HG03460 (cell line): Measurements from ENCODE around the gene IL4I1.
"Not testable (repeated sequence)": the region's sequence is repeated elsewhere in the genome, so short reads cannot be mapped to it uniquely, and the experiment has no call there.

Source experiments
- ATAC-seq: cut with Tn5 transposase; IDR thresholded peaks from one replicate; pipeline ENCODE4 v1.9.1; 2021; ENCODE audit not compliant: unreplicated experiment

IL4I1 gene

DNA sequence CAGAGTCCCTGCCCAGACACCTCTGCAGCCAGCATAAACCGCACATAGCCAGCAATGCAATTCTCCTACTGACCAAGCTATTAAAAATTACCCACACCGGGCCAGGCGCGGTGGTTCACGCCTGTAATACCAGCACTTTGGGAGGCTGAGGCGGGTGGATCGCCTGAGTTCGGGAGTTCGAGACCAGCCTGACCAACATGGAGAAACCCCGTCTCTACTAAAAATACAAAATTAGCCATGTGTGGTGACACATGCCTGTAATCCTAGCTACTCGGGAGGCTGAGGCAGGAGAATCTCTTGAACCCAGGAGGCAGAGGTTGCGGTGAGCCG, 28.2 kb upstream of the IL4I1 start:
- ATAC-seq = not testable (repeated sequence)

DNA sequence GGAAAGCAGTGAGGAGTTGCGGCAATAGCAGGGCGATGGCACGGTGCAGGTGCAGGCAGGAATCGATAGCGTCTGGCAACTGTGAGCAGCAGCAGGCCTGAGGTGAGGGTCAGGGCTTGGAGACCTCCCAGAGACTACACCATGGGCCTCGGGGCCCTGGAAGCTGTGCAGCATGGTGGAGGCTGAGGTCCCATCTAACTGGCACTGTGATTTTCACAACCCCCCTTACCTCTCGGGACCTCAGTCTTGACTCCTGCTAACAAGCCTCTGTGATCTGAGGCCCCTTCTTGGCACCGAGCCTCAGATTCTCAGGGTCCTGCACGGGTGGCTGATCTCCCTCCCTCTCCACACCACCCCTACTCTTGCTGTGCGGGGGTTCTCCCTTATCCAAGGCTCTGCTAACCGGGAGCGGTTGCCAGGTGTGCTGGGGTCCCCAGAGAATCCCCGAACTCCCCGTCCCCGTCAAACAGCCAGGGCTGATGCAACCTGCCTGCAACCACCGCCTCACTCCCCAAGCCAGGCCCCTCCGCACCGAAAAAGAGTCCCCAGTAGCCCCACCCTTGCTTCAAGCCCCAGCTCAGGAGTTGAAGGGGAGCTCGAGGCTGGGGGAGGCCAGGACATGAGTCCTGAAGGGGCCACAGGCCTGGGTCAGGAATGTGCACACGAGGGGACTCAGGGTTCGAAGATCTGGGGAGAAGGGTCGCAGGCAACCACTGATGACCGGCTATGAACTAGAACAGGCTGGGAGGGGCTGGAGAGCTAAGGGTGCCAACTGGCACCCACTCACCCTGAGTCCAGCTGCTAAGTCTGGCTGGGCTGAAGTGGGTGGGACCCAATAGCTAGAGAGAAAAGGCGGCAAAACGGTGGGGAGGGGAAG, 27.6 kb upstream of the IL4I1 start:
- no peak for ATAC-seq

DNA sequence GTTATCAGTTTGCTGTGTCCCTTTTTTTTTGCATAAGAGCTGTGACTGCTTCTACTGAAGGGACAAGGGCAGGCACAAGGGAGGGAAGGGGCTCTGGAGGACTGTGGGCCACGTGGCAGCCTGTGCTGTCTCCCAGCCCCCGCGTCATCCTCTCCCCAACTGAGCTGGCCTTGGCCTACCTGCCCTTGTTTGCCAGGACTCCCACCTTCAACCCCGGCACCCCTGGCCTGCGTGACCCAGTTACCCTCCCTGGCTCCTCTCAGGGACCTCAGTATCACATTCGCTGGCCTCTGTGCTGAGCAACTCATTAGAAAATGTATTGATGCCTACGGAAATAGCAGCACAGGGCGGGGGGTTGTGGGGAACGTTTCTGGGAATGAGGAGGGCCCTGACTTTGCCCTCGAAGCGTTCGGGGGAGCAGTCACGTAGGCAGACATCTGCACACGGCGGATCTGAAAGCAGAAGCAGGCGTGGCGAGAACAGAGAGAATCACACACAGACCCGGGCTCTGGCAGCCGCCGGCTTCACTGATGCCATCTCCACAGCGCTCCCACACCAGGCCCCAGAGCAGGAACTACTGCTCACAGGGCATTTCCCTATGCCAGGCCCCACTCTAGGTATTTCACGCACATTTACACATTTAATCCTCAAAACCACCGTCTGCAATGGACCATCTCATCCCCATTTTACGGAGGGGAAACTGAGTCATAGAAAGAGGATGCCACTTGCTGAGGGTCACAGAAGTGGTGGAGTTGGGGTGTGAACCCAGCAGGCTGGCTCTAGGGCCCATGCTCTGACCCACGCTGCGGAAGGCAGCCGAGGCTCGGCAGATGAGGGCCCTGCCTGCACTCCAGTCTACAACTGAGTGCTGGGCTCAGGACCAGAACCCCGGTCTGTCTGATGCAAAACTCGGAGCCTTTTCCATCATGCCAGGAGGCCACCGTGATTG, 26.6 kb upstream of the IL4I1 start:
- ATAC-seq = no peak

DNA sequence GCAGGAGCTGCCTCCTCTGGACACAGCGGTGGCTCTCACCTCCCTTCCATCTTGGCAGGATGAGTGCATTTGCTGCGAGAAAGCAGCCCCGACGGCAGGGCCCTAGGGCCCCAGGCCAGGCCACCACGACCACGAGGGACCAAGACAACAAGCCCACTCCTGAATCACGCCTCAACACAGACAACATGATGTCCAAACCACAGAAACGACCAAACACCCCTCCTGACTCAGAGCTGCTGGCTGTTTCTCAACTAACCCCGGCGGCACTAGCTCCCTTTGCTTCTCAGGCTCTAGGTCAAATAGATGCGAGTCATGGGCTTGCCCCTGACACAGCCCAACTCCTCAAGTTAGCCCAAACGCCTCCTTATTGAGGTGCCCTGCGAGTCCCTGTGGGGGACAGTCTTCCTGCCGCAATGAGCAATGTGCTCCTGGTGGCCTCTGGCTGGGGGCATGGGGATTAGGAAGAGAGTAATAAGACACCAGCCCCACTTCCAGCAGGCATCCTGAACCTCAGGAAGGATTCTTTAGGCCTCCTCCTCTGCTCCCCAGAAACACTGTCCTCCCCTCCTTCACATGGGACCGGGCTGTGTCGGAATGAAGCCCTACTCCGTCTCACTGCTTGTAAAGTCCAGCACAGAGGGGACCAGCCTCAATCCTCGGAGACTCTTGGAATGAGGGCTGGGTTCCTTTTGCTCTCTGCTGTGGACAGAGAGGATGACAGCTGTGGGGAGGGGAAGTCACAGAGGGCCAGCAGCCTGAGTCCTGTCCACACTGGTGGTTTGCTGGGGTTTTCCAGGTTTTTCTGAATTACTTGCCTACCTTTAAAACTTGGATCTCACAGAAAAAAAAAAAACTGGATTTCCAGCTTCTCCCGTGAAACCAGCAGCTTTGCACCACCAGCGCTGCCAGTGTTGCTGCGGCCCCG, 25.4 kb upstream of the IL4I1 start:
- no peak for ATAC-seq

DNA sequence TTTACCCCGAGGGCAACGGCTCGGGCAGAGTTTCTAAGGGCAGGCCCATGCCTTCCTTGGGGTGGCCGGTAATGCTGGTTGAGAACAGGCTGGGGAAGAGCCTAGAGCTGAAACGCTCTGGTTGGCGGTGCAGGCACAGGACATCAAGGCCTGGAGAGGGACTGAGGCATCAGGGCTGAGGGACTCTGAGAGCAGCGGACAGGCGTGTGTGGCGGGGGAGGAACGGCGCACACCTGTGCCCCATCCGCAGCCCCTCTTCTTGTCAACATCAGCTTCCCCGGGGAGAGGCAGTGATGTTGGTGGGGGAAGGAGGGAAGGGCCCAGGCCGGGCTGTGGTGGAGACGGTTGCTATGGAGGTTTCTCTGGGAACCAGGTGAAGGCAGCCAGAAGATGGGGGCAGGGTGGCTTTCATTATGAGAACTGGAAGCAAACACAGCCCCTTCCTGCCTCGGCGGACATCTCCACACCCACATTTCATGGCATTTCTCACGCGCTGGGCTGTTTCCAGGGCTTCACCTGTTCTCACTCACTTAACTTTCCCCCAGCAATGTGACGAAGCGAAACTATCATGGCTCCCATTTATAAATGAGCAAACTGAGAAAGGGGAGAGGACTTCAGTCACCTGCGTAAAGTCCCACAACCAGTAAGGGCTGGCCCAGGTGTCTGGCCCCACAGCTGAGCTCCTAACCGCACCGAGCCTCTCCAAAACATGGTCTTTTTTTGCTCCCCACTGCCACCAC, 24.1 kb upstream of the IL4I1 start:
- no peak for ATAC-seq

DNA sequence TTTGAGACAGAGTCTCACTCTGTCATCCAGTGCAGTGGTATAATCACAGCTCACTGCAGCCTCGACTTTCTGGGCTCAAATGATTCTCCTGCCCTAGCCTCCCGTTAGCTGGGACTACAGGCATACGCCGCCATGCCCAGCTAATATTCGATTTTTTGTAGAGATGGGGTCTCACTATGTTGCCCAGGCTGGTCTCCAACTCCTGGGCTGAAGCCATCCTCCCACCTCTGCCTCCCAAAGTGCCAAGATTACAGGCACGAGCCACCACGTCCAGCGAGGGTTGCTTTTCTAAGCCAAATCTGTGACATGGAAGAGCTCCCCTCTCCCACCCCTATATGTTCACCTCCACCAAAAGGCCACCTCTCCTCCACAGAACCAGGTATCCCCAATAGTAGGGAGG, 21.4 kb upstream of the IL4I1 start:
- ATAC-seq = no peak

DNA sequence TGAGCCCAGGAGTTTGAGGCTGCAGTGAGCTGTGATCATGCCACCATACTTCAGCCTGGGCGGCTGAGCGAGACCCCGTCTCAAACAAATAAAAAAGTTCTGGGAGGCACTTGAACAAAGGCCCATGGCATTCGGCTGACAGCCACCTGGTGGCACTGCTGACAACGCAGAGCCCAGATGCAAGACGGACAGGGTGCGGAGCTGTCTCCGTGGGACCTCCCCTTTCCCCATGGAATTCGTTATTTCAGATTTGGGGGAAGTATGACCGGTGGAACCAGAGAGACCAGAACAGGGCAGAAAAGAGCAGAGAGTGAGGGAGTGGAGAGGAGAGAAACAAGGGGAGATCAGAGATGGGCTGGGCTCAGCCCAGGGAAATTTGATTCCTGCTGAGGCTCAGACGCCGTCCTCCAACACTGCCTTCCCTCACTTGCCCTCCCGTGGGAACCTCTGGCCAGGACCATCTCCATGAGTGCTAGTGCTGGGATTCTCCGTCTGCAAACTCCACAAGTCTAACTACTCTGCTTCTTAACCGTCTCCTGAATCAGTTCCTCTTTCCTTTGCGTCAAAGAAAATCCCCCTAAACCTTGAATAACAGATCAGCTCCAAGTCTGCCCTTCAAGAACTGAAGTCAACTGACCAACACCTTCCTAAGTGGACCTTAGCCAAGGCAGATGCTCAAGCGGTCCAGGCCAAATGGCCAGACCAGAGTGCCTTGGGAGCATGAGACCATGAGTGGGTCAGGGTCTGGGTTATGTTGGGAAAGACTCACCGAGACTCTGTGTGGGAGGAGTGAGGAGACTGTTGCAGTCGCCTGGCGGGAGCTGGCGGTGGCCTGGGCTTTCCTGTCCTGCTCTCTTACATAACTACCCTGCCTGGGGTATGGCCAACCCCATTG, 20.4 kb upstream of the IL4I1 start:
- no peak for ATAC-seq

DNA sequence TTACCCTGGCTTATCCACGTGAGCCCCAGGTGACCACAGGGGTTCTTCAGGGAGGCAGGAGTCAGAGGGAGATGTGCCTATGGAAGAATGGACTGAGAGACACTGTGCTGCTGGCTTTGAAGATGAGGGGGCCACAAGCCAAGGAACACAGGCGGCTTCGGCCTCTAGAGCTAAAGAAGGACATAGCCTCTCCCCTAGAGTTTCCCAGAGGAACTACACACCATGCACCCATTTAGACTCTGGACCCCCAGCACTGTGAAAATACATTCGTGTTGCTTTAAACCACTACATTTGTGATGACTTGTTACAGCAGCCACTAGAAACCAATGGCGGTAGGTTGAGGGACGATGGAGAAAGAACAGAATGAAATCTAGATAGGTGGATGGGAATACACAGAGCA, 18.6 kb upstream of the IL4I1 start:
- ATAC-seq = no peak

DNA sequence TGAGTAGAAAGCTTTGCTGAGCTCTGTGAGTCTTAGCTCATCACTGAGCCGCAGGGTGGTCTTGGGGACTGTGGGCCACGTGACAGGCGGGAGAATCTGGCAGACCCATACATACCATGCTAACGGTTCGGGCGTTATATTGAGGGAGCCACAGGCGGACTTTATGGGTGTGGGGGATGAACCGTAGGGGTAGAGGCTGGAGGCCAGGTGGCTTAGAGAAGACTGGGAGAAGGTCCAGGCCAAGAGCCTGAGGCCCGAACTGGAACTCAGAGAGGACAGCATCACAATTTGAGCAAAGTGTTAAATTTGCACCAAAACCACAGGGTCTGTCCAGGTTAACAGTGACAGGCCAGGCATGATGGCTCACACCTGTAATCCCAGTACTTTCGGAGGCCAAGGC, 17.0 kb upstream of the IL4I1 start:
- no peak for ATAC-seq

DNA sequence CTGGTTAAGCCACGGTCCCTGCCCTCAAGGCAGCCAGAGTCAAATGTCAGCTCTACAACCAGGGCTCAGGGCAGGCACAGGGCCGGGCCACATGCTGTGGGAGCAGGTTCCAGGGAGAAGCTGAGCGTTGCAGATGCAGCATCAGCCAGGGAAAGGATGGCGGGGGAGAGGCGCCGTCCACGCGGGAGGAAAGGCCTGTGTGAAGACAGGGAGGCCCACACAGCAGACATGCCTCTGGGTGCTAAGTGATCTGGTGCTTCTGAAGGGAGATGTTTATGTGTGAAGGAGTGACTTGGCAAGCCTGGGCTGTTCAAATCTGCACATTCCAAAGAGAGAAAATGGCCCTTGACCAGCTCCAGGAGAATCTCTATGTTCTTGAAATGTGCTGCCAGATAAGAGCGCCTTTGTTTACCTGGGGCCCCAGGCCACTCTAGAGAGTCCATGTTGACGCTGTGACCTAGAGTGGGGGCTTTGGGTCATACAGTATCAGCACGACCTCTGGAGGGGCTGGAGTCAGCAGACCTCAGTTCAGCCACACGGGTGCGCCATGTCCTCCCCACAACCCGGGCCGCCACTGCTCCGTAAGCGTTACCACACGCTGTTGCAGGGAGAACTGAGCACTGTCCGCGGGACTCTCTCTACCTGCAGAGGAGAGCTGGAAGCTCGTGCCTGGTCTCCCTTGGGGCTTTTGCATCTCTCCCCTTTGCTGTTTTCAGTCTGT, 16.4 kb upstream of the IL4I1 start:
- no peak for ATAC-seq

DNA sequence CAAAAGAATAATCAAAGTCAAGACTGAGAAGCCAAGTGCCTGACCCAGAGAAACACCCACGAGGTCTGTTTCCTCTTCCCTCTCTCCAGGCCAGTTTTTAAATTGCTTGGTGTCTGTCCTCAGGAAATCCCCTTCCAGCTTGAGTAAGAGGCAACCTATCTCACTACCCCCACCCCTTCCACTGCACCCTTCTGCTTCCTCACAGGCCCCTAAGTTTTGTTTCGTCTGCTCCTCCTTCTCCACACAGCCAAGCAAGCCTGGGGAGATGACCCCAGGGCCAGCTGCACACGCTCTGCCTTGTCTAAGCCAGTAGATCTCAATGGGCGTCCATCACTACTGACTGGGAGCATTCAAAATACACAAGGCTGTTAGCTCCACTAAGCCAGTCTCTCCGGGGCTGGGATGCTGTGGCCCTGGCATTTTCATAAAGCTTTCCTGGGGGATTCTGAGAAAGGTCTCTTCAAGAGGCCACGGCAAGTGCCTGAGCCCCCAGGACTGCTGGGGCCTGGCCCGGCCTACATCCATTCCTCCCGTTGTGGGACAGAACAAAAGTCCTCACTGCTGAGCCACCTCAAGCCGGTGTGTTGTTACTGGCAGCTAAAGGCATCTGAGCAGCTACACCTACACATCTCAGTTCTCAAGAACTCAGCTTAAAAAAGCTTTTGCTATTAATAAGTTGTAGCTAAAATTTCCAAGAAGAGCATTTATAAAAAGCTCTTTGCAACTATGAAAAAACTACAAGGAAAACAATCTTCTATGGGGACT, 14.9 kb upstream of the IL4I1 start:
- ATAC-seq = no peak

DNA sequence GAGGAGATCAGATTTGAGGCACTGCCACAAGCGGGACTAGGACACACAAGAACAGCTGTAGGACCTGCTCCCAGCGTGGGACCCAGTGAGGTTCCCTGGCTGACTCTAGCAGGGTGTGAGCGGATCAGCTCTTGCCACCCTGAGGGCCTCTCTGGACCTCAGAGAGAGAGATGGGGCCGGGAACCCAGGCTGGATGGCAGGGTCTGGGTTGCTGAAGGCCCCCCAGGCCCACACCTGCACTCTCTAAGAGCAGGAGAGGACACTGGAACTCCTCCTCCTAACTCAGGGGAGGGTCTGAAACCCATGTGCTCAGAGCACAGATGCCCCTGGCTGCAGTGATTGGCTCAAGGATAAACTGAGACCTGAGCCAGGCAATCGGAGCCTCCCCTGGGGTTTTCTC, 13.5 kb upstream of the IL4I1 start:
- ATAC-seq = no peak

DNA sequence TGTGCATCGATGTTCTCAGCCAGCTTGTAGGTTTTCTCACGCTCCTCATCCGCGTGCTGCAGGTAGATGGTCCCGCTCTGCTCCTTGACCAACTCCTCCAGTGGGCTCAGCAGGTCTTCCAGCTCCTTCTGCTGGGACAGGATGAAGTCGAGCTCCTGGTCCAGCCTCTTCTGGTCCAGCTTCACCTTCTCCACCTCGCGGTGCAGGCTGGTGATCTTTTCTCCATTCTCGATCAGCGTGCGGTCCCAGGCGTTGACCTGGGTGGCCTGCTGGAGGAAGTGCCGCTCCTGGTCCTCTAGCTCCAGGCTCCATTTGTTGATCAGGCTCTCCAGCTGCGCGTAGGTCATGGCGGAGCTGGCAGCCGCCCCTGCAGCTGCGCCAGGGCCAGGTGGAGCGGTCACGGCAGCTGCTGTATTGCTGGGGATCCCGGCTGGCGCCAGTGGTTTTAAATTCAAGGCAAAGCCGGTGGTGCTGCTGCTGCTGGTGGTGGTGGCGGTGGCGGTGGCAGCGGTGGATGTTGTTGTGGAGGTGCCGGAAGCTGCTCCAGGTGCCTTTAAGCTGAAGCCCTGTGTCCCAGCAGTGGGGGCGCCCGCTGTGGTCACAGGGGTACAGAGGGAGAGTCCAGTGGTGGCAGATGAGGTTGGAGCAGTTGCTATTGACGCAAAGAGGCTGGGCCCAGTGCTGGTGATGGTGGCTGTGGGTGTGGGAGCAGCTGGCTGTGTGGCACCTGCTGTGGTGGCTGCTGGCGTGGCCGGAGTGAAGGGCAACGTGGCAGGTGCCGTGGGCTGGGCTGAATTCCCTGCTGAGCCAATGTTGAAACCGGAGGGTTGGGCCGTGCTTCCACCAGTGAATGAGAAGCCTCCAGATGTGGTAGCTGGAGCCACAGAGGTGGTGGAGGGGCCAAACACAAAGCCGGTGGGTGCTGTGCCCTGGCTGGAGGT, 12.1 kb upstream of the IL4I1 start:
- no peak for ATAC-seq

DNA sequence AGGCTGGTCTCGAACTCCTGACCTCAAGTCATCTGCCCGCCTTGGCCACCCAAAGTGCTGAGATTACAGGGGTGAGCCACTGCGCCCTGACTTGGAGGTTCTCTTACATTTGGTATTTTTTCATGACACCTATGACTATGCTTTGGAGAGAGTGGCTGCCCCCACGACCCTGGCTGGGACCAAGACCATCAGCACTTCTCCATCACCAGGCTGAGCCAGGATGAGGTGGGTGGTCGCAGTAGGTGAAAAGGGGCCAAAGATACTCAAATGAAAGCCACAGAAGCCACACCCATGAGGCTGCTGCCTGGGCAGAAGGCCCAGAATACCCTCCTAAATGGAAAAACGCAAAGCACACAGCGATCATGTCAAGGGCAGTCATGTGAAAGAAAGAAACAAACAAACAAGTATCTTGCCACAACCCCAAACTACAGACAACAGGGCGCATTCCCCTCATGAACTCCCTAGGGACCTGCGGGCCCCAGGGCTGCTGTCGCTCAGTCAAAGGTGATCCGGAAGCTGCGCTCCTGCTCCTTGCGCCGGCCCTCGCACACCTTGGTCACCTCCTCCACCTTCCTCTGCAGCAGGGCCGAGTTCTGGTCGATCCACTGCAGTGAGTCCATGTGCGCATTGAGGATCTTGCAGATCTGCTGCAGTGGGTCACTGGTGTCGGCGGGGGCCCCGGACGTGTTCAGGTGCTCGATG, 11.2 kb upstream of the IL4I1 start:
- no peak for ATAC-seq

DNA sequence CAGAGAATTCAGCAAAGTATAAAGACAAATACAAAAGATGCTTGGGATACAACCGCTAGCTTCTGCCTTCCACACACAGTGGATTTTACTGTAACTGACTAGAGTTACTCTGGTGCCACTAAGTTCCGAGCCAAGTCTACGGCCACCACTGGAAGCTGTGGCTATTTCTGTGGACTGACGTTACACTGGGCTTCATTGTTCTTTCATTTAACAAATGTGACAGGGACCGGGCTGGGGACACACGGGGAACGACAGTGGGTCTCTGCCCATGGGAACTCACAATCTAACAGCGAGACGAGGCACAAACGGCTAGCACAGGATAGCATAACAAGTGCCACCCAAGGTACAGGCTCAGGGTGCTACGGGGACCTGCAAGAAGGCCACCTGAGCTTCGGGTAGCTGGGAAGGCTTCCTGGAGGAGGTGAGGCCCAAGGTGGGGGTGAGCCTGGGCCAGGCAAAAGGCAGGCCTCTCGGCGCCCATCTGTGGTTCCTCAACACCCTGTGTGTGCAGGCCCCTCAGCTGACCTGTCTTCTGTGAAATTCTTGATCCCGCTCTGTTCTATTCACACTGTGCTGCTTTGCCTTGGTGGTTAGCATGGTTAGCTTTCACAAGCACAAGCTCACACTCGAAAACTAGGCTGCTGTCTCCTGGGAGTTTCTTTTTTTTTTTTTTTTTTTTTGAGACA, 10.3 kb upstream of the IL4I1 start:
- no peak for ATAC-seq

DNA sequence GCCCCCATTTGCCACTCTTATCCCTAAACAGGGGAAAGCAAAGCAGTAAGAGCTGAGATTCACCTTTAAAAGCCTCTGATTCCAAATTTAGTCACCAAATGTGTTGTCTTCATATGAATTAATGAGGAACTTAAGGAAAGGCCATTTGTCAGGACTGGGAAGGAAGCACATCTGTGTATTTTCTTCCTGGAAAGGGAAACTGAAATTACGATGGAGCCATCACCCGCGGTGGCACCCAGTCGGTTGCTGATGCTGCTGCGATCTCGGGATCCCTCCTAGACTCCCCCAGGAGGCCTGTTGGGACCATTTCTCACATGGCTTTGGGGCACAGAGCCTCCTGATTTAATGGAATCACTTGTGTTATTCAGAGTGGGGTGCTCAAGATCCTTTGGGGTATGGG, 7.4 kb upstream of the IL4I1 start:
- ATAC-seq = no peak
